IMR-90 (cell line): ENCODE data around the gene AFTPH. TPM values are rescaled to one million over a fixed set of nuclear protein-coding genes. Genes with fewer than 3 reads are reported as not detected.

ENCODE experiments used
- ATAC-seq: fragments of 200-7000 bp; cut with Tn5 transposase; 2 replicates; pipeline ENCODE4 v1.9.1; 2020; ENCODE audit warnings: low read depth, mild to moderate bottlenecking, moderate library complexity
- BruUV-seq: library from RNA; stranded (reverse); fragments of 400-500 nt; replicated peaks from 2 replicates; lab custom pipeline; 2021; lab: Mats Ljungman, UMichigan
- CTCF ChIA-PET: fragments of 300-600 bp; formaldehyde crosslinking; extraction: SDS; loops from one replicate; lab custom pipeline; 2021; ENCODE audit warnings: antibody characterized with exemption; lab: Yijun Ruan, JAX
- POLR2A ChIA-PET: fragments of 300-600 bp; sonication (Branson Sonifier 250); formaldehyde crosslinking; loops from one replicate; lab custom pipeline; 2022; ENCODE audit warnings: antibody characterized with exemption; ENCODE audit not compliant: unreplicated experiment; lab: Charles Lee
- DNase-seq: peaks from one replicate; pipeline ENCODE4 v3.0.0; 2013
- H2AFZ ChIP-seq: replicated peaks from 2 replicates; pipeline ENCODE3; 2013; ENCODE audit warnings: low read length, mild to moderate bottlenecking; ENCODE audit not compliant: poor library complexity
- H2AK5ac ChIP-seq: 2 replicates; pipeline ENCODE4 v1.6.1; 2013; ENCODE audit warnings: low read depth, low read length, inconsistent platforms
- H2AK9ac ChIP-seq: replicated peaks from 2 replicates; pipeline ENCODE3; 2013; ENCODE audit warnings: mild to moderate bottlenecking, low read depth, low read length, moderate library complexity; ENCODE audit not compliant: poor library complexity
- H2BK120ac ChIP-seq: 2 replicates; pipeline ENCODE4 v1.6.1; 2013; ENCODE audit warnings: low read depth, low read length, inconsistent platforms
- H2BK15ac ChIP-seq: 3 replicates; pipeline ENCODE4 v1.6.1; 2013; ENCODE audit warnings: low read depth, low read length, inconsistent platforms
- H2BK20ac ChIP-seq: 2 replicates; pipeline ENCODE4 v1.6.1; 2013; ENCODE audit warnings: low read depth, mild to moderate bottlenecking, inconsistent platforms, low read length, moderate library complexity
- H2BK5ac ChIP-seq: 2 replicates; pipeline ENCODE4 v1.6.1; 2013; ENCODE audit warnings: mild to moderate bottlenecking, low read depth, low read length, inconsistent platforms; ENCODE audit not compliant: poor library complexity, severe bottlenecking
- H3K14ac ChIP-seq: replicated peaks from 2 replicates; pipeline ENCODE4 v1.6.1; 2013; ENCODE audit warnings: low read depth, low read length, inconsistent platforms
- H3K18ac ChIP-seq: 2 replicates; pipeline ENCODE4 v1.6.1; 2013; ENCODE audit warnings: low read depth, low read length, control low read depth
- H3K23ac ChIP-seq: 2 replicates; pipeline ENCODE4 v1.6.1; 2013; ENCODE audit warnings: low read depth, low read length, inconsistent platforms
- H3K27ac ChIP-seq: 2 replicates; pipeline ENCODE4 v1.5.1; 2013; ENCODE audit warnings: mild to moderate bottlenecking, control low read depth, low read length; ENCODE audit not compliant: insufficient read depth
- H3K27me3 ChIP-seq: 2 replicates; pipeline ENCODE4 v1.6.1; 2013; ENCODE audit warnings: low read length; ENCODE audit not compliant: control insufficient read depth, insufficient read depth
- H3K36me3 ChIP-seq: 2 replicates; pipeline ENCODE4 v1.6.1; 2013; ENCODE audit warnings: low read length, mixed read lengths; ENCODE audit not compliant: control insufficient read depth, insufficient read depth
- H3K4ac ChIP-seq: 2 replicates; pipeline ENCODE4 v1.6.1; 2013; ENCODE audit warnings: low read depth, low read length, inconsistent platforms
- H3K4me1 ChIP-seq: 2 replicates; pipeline ENCODE4 v1.6.1; 2013; ENCODE audit warnings: low read length, mixed read lengths; ENCODE audit not compliant: control insufficient read depth, insufficient read depth
- H3K4me2 ChIP-seq: 2 replicates; pipeline ENCODE4 v1.6.1; 2013; ENCODE audit warnings: low read depth, mild to moderate bottlenecking, control low read depth, low read length, moderate library complexity
- H3K4me3 ChIP-seq: 2 replicates; pipeline ENCODE4 v1.5.1; 2013; ENCODE audit warnings: low read depth, mild to moderate bottlenecking, control low read depth, low read length, moderate library complexity; ENCODE audit not compliant: insufficient read depth
- H3K56ac ChIP-seq: 2 replicates; pipeline ENCODE4 v1.6.1; 2013; ENCODE audit warnings: low read length, inconsistent platforms; ENCODE audit not compliant: insufficient read depth; ENCODE audit errors: extremely low read depth
- H3K79me1 ChIP-seq, 2 experiments: 2 replicates each; pipeline ENCODE4 v1.6.1; 2013; ENCODE audit warnings: low read length in 2 of 2, inconsistent platforms in 1 of 2, low read depth in 1 of 2
- H3K9ac ChIP-seq: 2 replicates; pipeline ENCODE4 v1.6.1; 2013; ENCODE audit warnings: low read depth, low read length, control low read depth
- H3K9me1 ChIP-seq: 2 replicates; pipeline ENCODE4 v1.6.1; 2013; ENCODE audit warnings: low read length, inconsistent platforms; ENCODE audit not compliant: insufficient read depth
- H3K9me3 ChIP-seq: 2 replicates; pipeline ENCODE4 v1.6.1; 2013; ENCODE audit warnings: low read length; ENCODE audit not compliant: control insufficient read depth, insufficient read depth
- H4K20me1 ChIP-seq: 2 replicates; pipeline ENCODE4 v1.6.1; 2013; ENCODE audit warnings: low read length, inconsistent platforms; ENCODE audit not compliant: insufficient read depth
- H4K5ac ChIP-seq: 2 replicates; pipeline ENCODE4 v1.6.1; 2013; ENCODE audit warnings: mild to moderate bottlenecking, low read depth, low read length, control low read depth
- H4K8ac ChIP-seq, 2 experiments: 2 replicates each; pipeline ENCODE4 v1.6.1; 2013; ENCODE audit warnings: low read depth in 2 of 2, low read length in 2 of 2, control low read depth in 1 of 2, inconsistent platforms in 1 of 2
- H4K91ac ChIP-seq: 2 replicates; pipeline ENCODE4 v1.6.1; 2013; ENCODE audit warnings: low read depth, low read length, inconsistent platforms; ENCODE audit not compliant: insufficient read depth
- CEBPB ChIP-seq: IDR thresholded peaks from 2 replicates; pipeline ENCODE4 v1.6.1; 2012; ENCODE audit warnings: low read depth, low read length, improper control_type of control experiment
- MAFK ChIP-seq: IDR thresholded peaks from 2 replicates; pipeline ENCODE4 v1.6.1; 2012; ENCODE audit warnings: low read depth, low read length, improper control_type of control experiment
- RAD21 ChIP-seq: IDR thresholded peaks from 2 replicates; pipeline ENCODE4 v1.6.1; 2012; ENCODE audit warnings: low read length, improper control_type of control experiment
- WGBS, 2 experiments: methylation state at CpG; one replicate each; pipeline versions ENCODE4 v1.1.5 to v1.1.7; 2013; ENCODE audit warnings: missing lambda C conversion rate in 2 of 2; ENCODE audit not compliant: insufficient read length in 1 of 2; ENCODE audit errors: extremely low coverage in 2 of 2; 5-methylcytosine and 5-hydroxymethylcytosine counted together
- dilution Hi-C: fragments of 300-500 bp; cut with HindIII; formaldehyde crosslinking; loops from one replicate; pipeline ENCODE4 v1.14.3; 2018; ENCODE audit warnings: low sequenced_read_pairs; ENCODE audit not compliant: unreplicated experiment
- in situ Hi-C: fragments of 300-500 bp; cut with MboI; formaldehyde crosslinking; loops from 3 replicates; pipeline ENCODE4 v1.14.3; 2019; ENCODE audit warnings: low sequenced_read_pairs, inconsistent platforms, mixed read lengths
- intact Hi-C: fragments of 100-400 bp; cut with micrococcal nuclease; formaldehyde crosslinking; loops from 2 replicates; pipeline ENCODE4 v1.10.0; 2022
- polyA plus RNA-seq, 3 experiments: library from polyadenylated mRNA; depleted of rRNA; stranded (reverse); fragments of >200 nt; gene quantifications; 2 replicates each; pipeline ENCODE4 v1.2.3, GENCODE V29; 2012; ENCODE audit warnings: low replicate concordance in 1 of 3
- total RNA-seq: library from RNA; depleted of rRNA; stranded (reverse); fragments of >200 nt; gene quantifications from 2 replicates; pipeline ENCODE4 v1.2.3, GENCODE V29; 2012
- TF ChIP-seq, protein P1 (sequence below): conservative IDR thresholded peaks from 2 replicates; pipeline ENCODE4 v1.5.1; 2012; ENCODE audit warnings: mild to moderate bottlenecking, low read depth, low read length, improper control_type of control experiment
- TF ChIP-seq, protein P2 (sequence below): fragments of 150-350 bp; IDR thresholded peaks from 2 replicates; pipeline ENCODE4 v1.6.1; 2017; ENCODE audit warnings: mild to moderate bottlenecking, antibody characterized with exemption, low read length, low read depth

The AFTPH gene
- total and polyA plus RNA-seq, 2 of the 4 experiments (the other 2 are of a cell fraction) = 9.4 to 19.9 TPM

DNA sequence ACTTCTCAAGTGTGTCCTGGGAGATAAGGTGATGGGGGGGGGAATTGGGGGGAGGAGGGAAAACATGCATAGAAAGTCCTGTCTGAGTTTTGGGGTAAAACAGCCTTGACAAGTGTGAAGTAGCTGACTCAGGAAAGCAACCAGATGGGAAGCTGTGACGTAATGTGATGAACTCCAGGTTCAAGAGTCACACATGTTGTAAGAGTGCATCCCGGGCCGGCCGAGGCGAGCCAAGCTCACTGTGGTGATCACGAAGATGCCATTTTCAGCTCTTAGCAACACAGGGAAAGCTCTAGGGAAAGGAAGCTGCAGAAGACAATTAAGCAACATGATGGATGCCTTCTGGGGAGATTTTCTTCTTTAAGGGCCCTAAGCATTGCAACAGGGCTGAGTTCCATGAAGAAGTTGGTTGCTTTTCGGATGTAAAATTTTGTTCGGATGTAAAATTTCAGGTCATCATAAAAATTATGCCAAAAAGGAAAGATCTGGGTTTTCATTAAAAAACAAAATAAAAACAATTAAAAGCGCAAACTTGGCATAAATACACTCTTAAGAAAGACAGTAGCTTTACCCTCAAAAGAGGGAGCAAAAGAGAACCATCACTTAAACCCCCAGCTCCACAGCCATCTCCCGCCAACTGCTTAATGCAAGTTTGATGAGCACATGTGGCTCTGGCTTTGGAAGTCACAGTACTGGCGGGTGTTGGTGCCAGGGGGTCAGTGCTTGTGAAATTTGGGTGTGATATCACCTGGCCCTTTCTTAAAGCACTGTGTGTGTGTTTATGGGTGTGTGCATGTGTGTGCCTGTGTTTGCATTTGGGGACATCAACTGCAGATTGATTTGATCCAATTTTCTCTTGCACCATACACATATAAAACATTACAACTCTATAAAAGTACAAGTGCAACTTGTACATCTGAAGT is 110.5 kb downstream of the AFTPH start:
- dilution Hi-C loops = no loop called here
- Histone ChIP-seq H3K14ac (no peak overlapping the region), H4K8ac (no peak overlapping the region), H3K27ac (no peak overlapping the region), H3K4me2 (no peak overlapping the region; the same call in 1 of the 2 replicates), H3K56ac (no peak overlapping the region), H4K91ac (no peak overlapping the region), H3K4me3 (no peak overlapping the region), H2BK20ac (no peak overlapping the region), H3K23ac (no peak overlapping the region), H3K9ac (no peak overlapping the region), H2BK5ac (no peak overlapping the region), H4K5ac (no peak overlapping the region), H3K36me3 (peaks cover 18% of the 10 kb centered on the region), H2BK15ac (no peak overlapping the region), H3K9me1 (peaks cover 19% of the 10 kb centered on the region), H4K20me1 (peaks cover 47% of the 10 kb centered on the region), H3K79me1 (peaks cover 27 to 54% of the 10 kb centered on the region in 2 experiments), H3K18ac (no peak overlapping the region; the same call in 1 of the 2 replicates), H2AK9ac (no peak overlapping the region), H3K4me1 (peaks cover 10% of the 10 kb centered on the region), H2AK5ac (no peak overlapping the region), H2BK120ac (no peak overlapping the region), H3K9me3 (no peaks in the 10 kb centered on the region), H3K4ac (no peak overlapping the region), H3K27me3 (no peaks in the 10 kb centered on the region), H2AFZ (no peak overlapping the region)
- in situ Hi-C loops = loop anchor here (5.0 kb wide), 1 partner anchor 228 kb away; no protein-coding TSS in a partner anchor
- WGBS, 2 experiments = no CpG with 5 or more reads among the region's 11 CpGs
- ChIA-PET CTCF (interaction anchor here (1.6 kb wide), 1 partner anchor 12 kb away, joined by 8 read pairs; no protein-coding TSS in a partner anchor), POLR2A (no interaction called here)
- peak; percentile 72 for DNase-seq
- no TSS peak for BruUV-seq
- TF ChIP-seq, protein P1, sequence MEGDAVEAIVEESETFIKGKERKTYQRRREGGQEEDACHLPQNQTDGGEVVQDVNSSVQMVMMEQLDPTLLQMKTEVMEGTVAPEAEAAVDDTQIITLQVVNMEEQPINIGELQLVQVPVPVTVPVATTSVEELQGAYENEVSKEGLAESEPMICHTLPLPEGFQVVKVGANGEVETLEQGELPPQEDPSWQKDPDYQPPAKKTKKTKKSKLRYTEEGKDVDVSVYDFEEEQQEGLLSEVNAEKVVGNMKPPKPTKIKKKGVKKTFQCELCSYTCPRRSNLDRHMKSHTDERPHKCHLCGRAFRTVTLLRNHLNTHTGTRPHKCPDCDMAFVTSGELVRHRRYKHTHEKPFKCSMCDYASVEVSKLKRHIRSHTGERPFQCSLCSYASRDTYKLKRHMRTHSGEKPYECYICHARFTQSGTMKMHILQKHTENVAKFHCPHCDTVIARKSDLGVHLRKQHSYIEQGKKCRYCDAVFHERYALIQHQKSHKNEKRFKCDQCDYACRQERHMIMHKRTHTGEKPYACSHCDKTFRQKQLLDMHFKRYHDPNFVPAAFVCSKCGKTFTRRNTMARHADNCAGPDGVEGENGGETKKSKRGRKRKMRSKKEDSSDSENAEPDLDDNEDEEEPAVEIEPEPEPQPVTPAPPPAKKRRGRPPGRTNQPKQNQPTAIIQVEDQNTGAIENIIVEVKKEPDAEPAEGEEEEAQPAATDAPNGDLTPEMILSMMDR = no peak
- TF ChIP-seq, protein P2, sequence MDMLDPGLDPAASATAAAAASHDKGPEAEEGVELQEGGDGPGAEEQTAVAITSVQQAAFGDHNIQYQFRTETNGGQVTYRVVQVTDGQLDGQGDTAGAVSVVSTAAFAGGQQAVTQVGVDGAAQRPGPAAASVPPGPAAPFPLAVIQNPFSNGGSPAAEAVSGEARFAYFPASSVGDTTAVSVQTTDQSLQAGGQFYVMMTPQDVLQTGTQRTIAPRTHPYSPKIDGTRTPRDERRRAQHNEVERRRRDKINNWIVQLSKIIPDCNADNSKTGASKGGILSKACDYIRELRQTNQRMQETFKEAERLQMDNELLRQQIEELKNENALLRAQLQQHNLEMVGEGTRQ = no peak
- TF ChIP-seq CEBPB (0 out of 2 replicates have a peak, but pooled peaks have one; percentile 29), MAFK (peak; percentile 40; the same call in 1 of the 2 replicates), RAD21 (no peak)
- peak; percentile 60 for ATAC-seq
- intact Hi-C loops = no loop called here
